Mucosa of gallbladder (tissue), 1 donor: ENCODE results near the gene CD80. TPM values are rescaled to one million over a fixed set of nuclear protein-coding genes. Genes with fewer than 3 reads are reported as not detected.
"Not testable (repeated sequence)": the region's sequence is repeated elsewhere in the genome, so short reads cannot be mapped to it uniquely, and the experiment has no call there.

Source experiments
- DNase-seq: peaks from one replicate; pipeline ENCODE4 v3.0.0-alpha.2; 2020; ENCODE audit warnings: low spot score
- total RNA-seq: library from RNA; stranded (reverse); gene quantifications from one replicate; pipeline ENCODE4 v1.2.1, GENCODE V29; 2021
- donor health status: DM: no; HTN: no; CAD: no.

CD80 gene
- total RNA-seq, 1 donor from 2014 or later, result 0.46 TPM

DNA sequence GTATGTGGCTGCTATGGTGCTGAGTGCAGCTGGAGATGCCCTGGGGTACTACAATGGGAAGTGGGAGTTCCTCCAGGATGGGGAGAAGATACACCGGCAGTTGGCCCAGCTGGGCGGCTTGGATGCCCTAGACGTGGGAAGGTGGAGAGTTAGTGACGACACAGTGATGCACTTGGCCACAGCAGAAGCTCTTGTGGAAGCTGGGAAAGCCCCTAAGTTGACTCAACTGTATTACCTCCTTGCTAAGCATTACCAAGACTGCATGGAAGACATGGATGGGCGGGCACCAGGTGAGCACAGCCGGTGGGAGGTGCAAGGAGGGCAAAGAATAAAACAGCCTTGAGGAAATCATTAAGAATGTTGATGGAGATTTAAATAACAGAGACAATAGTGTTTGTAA, 22.8 kb upstream of the CD80 start:
- DNase-seq, result no peak

DNA sequence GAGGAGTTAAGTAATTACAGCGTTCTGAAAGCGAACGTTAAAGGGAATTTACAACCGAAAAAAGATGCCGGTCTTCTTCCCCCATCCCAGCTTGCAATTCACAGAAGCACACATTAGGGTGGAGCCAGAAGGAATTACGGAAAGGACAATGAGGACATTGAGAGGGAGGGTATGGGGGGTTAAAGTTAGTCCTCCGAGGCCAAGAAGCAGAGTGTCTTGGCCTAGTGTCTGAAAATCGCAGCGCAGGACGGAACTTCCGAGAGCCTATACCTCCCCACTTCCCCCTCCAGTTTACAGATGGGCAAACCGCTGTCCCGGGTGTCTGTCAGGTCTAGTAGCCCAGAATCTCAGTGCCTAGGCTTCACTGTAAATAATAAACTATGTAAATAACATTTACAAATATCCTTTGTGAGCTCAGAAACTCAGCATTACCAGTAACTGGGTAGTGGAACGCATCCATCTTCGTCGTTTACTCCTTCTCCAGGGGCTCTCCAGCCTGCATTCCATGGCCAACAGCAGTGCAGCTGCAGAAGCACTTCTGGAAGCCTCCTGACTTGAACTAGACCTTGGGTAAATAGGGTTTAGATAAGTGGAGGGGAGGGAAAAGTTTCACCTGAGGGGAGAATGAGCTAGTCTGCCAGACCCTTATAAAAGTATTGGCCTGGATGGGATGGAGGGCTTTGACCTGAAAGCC, 20.8 kb upstream of the CD80 start:
- no peak for DNase-seq

- peak; percentile 72 for DNase-seq
Observed at GRCh38 chr3:119579366-119580066, 20.1 kb upstream of the CD80 start, which contains the start of gene ADPRH. TSS of gene ADPRH (plus strand) at chr3:119579492. CDS start at chr3:119582170, 2,678 bp downstream.

- no peak for DNase-seq
Observed at GRCh38 chr3:119575507-119575906, 16.1 kb upstream of the CD80 start.

DNA sequence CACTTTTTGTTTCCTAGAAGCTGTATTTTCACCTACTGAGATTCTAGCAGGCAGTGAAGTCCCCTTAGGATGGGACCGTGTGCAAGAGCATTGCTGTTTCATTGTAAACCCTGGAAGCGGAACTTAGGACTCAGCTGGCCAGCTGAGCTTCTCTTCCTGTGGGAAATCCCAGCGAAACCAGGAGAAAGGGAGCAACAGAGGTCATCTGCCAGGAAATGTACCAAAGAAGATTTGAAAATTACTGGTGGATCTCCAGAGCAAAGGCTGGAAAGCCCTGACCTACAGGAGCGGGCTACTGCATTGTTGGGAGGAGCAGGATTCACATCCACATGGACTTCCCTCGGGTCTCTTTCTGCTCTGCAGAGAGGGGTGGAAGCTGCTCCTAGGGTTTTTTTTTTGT, 12.3 kb upstream of the CD80 start:
- no peak for DNase-seq

- no peak for DNase-seq
Observed at GRCh38 chr3:119571230-119571629, 11.8 kb upstream of the CD80 start.

- DNase-seq, result no peak
Observed at GRCh38 chr3:119570229-119570628, 10.8 kb upstream of the CD80 start.

- no peak for DNase-seq
Observed at GRCh38 chr3:119569156-119569555, 9.7 kb upstream of the CD80 start.

- DNase-seq, result not testable (repeated sequence)
Observed at GRCh38 chr3:119563334-119563733, 3.9 kb upstream of the CD80 start.

- DNase-seq, result no peak
Observed at GRCh38 chr3:119562307-119562961, 3.0 kb upstream of the CD80 start.

- DNase-seq, result no peak
Observed at GRCh38 chr3:119560160-119560559, 746 bp upstream of the CD80 start.

DNA sequence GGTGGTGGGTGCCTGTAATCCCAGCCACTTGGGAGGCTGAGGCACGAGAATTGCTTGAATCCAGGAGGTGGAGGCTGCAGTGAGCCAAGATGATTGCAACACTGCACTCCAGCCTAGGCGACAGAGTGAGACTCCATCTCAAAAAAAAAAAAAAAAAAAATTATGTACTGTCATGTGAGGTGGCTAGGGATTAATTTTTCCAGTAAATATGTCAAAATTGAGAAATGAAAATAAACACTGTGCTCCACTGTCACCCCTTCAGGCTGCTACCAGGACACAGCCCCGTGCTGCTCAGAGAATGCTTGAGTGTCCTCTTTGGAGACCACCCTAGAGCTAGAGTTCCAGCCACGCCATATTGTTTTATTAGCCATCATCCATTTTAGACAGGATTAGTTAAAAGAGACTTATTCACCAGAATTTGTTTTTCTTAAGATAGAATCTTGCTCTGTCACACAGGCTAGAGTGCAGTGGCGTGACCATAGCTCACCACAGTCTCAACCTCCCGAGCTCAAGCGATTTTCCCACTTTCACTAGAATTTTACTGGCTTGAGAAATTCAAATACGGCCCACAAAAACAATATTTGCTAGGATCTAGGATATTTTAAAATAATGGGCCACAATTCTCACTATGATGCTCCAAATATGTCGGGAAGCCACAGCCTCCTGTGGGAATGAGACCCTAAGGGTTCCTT, 642 bp downstream of the CD80 start:
- DNase-seq, result no peak

DNA sequence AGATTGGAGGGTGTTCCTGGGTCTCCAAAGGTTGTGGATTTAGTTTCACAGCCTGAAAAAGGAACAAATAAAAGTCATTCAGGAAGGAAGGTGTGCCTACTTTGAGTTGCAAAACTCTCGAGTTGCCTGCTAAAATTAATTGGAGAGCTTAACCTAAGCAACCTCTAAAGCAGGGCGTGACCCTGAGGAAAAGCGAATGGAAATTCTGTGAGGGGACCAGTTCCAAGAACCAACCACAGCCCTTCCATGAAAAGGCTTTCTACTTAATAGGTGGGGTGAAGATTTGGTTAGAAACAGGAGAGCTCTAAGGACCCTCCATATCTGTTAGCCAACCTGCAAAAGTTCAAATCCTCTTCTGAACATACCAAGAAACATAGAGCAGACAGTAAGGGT, 1.5 kb downstream of the CD80 start:
- DNase-seq, result no peak

DNA sequence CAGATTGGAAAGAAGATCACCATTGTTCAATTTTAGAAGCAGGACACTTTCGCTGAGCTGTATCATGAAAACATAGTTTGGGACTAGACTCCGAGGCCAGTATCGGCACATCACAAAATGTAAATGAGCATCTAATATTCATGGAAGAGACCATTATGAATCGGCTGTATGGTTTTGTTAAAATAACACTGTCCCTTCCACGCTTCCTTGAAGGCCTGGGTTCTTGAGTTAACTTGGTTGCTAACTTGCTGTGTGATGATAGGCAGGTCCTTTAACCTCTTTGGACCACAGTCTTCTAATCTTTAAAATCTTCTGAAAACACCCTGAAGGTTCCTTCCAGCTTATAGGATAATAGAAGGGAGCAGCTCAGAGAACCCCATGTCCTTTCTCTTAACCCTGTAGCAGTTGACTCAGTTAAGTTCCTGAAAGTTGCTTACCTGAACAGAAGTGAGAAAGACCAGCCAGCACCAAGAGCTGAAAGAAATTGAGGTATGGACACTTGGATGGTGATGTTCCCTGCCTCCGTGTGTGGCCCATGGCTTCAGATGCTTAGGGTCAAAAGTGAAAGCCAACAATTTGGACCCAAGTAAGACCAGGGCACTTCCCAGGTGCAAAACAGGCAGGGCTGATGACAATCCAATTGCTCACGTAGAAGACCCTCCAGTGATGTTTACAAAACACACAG, 2.1 kb downstream of the CD80 start:
- DNase-seq, result no peak

DNA sequence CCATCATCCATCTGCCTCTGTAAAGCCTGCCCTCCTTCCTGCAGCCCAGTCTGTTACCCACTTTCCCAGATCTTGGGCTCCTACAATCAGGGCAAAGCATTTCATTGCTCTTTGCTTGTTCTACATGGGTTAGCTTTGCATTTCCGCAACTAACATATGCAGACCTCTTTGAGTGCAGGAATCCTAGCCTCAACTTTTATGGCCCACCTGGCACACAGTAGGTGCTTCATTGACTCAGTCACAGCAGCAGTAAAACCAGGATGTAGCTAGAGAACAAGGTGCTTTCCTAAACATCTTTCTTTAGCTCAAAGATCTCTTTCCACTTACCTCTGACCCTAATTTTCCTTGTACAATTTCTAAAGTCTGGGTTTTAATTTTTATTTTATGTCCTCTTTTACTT, 3.5 kb downstream of the CD80 start:
- no peak for DNase-seq

- no peak for DNase-seq
Observed at GRCh38 chr3:119555309-119555735, 4.1 kb downstream of the CD80 start.

DNA sequence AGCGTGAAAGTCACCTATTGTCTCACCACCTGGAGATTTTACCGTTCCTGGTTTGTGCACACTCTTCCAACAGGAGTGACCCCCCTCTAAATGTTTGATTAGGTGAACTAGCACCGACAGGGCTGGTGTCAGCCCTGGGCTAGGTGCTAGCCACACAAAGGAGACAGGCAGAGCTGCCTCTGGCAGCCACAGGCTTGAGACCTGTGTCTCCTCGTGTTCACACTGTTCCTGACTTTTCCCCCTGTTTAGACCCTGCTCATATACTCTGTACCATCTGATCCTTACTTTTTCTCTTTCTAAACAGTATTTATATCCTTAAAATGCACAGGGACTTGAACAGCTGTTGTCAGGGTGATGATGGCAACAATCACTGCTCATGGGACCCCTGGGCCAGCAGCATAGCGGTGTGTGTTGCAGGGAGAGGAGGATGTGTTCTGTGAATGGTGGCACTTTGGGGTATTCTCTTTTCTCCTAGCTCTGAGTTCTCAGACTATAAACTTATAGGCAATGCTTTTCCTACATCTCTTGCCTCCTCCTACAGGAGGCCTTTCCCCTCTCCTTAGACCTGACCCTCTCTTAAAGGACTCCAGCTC, 5.5 kb downstream of the CD80 start:
- DNase-seq, result no peak

- DNase-seq, result not testable (repeated sequence)
Observed at GRCh38 chr3:119552928-119553327, 6.5 kb downstream of the CD80 start.

DNA sequence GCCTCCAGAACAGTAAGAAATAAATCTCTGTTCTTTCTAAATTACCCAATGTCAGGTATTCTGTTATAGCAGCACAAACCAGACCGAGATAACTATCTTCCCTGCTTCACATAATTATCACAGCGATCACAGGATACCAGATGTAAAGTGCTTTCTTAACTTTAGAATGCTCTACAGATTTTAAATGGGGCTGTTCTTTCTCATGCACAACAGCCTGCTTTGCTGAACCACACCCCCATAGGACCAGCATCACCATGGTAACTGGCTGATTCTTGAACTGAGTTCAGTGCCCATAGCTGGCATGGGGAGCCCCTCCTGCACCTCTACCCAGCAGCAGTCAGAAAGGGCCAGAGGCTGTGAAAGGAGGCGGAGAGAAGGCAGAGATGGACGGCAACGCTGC, 7.8 kb downstream of the CD80 start:
- no peak for DNase-seq

- no peak for DNase-seq
Observed at GRCh38 chr3:119550192-119550910, 9.1 kb downstream of the CD80 start.

GRCh38 chr3:119548341-119548740, 11.1 kb downstream of the CD80 start:
- DNase-seq, result no peak
